ENCODE results near the gene MERTK.

DNA sequence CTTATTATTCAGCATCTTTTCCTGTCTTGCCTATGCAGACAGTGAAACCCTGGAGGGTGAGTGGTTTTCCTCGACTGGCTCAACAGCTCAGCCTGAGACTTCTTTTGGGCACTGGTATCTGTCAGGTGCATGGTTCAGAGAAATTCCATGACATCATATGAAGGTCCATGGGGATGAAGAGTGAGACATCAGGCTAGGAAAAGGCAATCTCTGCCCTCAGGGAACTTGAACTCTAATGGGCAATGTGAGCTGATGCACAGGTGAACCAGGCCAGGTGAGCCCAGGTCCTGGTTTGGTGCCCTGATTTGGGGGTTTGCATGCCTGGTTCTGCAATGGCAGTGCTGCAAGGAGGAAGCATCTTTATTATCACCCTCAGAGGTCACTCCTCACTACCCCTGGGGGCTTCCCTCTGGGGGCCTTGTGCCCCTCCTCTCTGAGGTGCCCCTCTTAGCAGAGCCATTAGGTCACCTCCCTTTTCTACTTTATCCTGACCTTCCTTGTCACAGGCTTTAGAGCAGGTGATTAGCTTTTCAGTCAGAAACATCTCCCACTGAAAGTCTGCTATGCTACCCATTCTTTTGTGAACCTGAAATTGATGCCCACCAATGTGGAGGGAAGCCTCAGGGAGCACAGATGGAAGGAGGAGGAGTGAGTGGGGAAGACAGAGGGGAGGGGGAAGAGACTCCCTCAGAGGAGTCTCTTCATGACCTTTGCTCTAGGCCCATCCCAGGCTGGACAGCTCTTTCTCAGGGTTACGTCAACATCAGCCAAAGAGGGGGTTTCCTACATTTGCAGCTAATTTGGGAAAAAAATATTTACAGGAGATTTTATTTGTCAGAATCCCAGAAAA, 47.3 kb downstream of the MERTK start:
- TF ChIP-seq CTCF (conservative IDR thresholded peaks at IDR 0.05; ENCODE audit: low read depth, low read length) (no peak), EZH2 (IDR thresholded peaks at IDR 0.05; ENCODE audit: low read length, unreplicated experiment) (no peak)
